GM10266 (cell line): ENCODE measurements around the gene RFX1.

ENCODE experiments used
- DNase-seq: peaks from one replicate; pipeline ENCODE4 v3.0.0; 2012; ENCODE audit errors: extremely low spot score
- CTCF ChIP-seq: IDR thresholded peaks from 2 replicates; pipeline ENCODE4 v1.5.1; 2012; ENCODE audit warnings: mild to moderate bottlenecking, low read depth; ENCODE audit not compliant: control insufficient read depth, insufficient read depth; ENCODE audit errors: missing control alignments

RFX1 gene

GRCh38 chr19:13965926-13966683 is 40.0 kb downstream of the RFX1 start:
- DNase-seq, result no peak
- TF ChIP-seq CTCF, result no peak

- no peak for TF ChIP-seq CTCF
- DNase-seq, result no peak
These were observed 40.7 kb downstream of the RFX1 start for GRCh38 chr19:13965377-13965896.

GRCh38 chr19:13964776-13965175 is 41.3 kb downstream of the RFX1 start:
- DNase-seq, result no peak
- no peak for TF ChIP-seq CTCF

GRCh38 chr19:13963603-13964105 is 42.5 kb downstream of the RFX1 start:
- no peak for DNase-seq
- no peak for TF ChIP-seq CTCF

- TF ChIP-seq CTCF, result no peak
- no peak for DNase-seq
These were observed 43.2 kb downstream of the RFX1 start for GRCh38 chr19:13962699-13963602.

GRCh38 chr19:13961826-13962698 is 44.1 kb downstream of the RFX1 start:
- TF ChIP-seq CTCF, result no peak
- DNase-seq, result no peak
